Left ventricle myocardium inferior (tissue), 1 donor: ENCODE measurements around the gene ULK4. TPM values are rescaled to one million over a fixed set of nuclear protein-coding genes. Genes with fewer than 3 reads are reported as not detected.

Source experiments
- DNase-seq: peaks from one replicate; pipeline ENCODE4 v3.0.0-alpha.2; 2020
- H3K27ac ChIP-seq: fragments of 200-600 bp; replicated peaks from 2 replicates; pipeline ENCODE4 v1.8.0; 2021
- H3K27me3 ChIP-seq: fragments of 200-600 bp; 2 replicates; pipeline ENCODE4 v1.8.0; 2021; ENCODE audit warnings: low read depth
- H3K36me3 ChIP-seq: fragments of 200-600 bp; 2 replicates; pipeline ENCODE4 v1.8.0; 2021
- H3K4me1 ChIP-seq: fragments of 200-600 bp; 2 replicates; pipeline ENCODE4 v1.8.0; 2021
- H3K4me3 ChIP-seq: fragments of 200-600 bp; 2 replicates; pipeline ENCODE4 v1.8.0; 2021; ENCODE audit warnings: mild to moderate bottlenecking, moderate library complexity
- H3K9me3 ChIP-seq: fragments of 200-600 bp; replicated peaks from 2 replicates; pipeline ENCODE4 v1.8.0; 2021
- intact Hi-C: fragments of 100-400 bp; cut with micrococcal nuclease; formaldehyde crosslinking; loops from one replicate; pipeline ENCODE4 v1.11.0; 2022
- total RNA-seq: library from RNA; stranded (reverse); fragmentation: NEBNext Ultra II Directional; extraction: Animal tissue kit (Norgen Biotek cat#: 25700); gene quantifications from one replicate; pipeline ENCODE4 v1.2.1, GENCODE V29; 2021
- TF ChIP-seq, protein P1 (sequence below): fragments of 200-600 bp; IDR thresholded peaks from 2 replicates; pipeline ENCODE4 v1.8.0; 2021; ENCODE audit warnings: antibody characterized with exemption, mild to moderate bottlenecking, borderline replicate concordance
- donor health status: DM: no; HTN: yes; CAD: no; lungs with severe emphysema.

The ULK4 gene
- total RNA-seq, 1 donor from 2014 or later: 1.8 TPM

DNA sequence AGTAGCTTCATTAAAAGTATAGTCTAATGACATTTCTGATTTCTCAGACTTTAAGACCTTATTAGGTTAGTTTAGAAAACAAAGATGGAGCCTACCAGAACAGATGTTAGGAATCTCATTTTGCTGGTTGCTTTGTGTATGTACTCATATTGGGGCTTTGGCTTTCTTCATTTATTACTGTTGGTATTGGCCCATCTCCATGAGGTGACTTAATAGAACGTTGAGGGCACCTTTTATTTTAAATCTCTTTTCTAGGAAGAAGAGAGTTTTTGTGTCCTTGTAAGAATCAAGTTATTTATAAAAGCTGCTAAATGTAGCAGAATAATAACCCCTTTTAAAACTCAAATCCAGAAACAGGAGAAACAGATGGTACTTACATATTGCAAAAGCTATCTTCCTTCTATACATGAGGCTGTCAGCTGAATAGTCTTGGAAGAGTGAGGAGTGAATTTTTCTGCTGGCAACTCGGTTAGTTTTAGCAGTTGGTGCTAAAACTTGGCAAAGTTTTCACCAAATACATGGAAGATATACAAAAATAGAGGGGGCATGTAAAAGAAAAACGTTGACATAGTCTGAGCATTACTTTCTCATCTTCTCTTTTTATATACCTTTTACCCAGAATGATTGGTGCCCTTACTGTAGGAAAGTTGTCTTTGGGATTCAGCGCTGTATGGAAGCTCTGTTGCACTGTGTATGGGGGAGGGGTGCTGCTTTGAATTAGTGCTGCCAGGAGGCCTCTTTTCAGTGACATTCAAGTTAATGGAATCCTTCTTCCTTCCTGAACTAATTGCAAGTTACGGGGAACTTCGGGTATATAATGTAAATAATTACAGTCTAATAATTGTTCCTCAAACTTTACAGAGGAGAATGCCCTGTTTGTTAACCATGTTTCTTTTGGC is 726.8 kb downstream of the ULK4 start:
- H3K27ac ChIP-seq: no peak overlapping the region
- TF ChIP-seq, protein P1, sequence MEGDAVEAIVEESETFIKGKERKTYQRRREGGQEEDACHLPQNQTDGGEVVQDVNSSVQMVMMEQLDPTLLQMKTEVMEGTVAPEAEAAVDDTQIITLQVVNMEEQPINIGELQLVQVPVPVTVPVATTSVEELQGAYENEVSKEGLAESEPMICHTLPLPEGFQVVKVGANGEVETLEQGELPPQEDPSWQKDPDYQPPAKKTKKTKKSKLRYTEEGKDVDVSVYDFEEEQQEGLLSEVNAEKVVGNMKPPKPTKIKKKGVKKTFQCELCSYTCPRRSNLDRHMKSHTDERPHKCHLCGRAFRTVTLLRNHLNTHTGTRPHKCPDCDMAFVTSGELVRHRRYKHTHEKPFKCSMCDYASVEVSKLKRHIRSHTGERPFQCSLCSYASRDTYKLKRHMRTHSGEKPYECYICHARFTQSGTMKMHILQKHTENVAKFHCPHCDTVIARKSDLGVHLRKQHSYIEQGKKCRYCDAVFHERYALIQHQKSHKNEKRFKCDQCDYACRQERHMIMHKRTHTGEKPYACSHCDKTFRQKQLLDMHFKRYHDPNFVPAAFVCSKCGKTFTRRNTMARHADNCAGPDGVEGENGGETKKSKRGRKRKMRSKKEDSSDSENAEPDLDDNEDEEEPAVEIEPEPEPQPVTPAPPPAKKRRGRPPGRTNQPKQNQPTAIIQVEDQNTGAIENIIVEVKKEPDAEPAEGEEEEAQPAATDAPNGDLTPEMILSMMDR: no peak

DNA sequence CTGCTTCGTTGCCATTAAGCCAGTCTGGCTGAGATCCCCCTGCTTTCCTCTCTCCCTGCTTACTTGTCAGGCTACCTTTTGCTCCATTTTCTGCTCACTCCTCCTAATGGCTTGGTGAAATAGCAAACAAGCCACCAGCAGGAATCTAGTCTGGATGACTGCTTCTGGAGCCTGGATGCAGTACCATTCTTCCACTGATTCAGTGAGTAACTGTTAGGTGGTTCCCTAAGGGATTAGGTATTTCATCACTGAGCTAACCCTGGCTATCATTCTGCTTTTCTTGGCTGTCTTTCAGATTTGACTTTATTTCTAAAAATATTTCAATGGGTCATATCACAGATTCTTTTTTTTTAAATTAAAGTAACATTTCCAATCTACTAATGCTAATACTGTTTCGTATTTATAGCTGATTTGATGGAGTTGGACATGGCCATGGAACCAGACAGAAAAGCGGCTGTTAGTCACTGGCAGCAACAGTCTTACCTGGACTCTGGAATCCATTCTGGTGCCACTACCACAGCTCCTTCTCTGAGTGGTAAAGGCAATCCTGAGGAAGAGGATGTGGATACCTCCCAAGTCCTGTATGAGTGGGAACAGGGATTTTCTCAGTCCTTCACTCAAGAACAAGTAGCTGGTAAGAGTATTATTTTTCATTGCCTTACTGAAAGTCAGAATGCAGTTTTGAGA is 737.6 kb downstream of the ULK4 start:
- no peak for DNase-seq
- H3K27ac ChIP-seq: peak overlapping the region; percentile 43
- no peak overlapping the region for H3K4me3 ChIP-seq
- H3K27me3 ChIP-seq: no peaks in the 10 kb centered on the region
- peaks cover 79% of the 10 kb centered on the region for H3K4me1 ChIP-seq
- H3K36me3 ChIP-seq: peaks cover 49% of the 10 kb centered on the region
- intact Hi-C loops: no loop called here
- no peaks in the 10 kb centered on the region for H3K9me3 ChIP-seq
- TF ChIP-seq, protein P1: peak; percentile 38

More for the DNA sequence above, 726.8 kb downstream of the ULK4 start:
- no peak overlapping the region for H3K4me3 ChIP-seq
- intact Hi-C loops: no loop called here
- DNase-seq: no peak
- H3K36me3 ChIP-seq: peaks cover 93% of the 10 kb centered on the region
- no peaks in the 10 kb centered on the region for H3K9me3 ChIP-seq
- no peaks in the 10 kb centered on the region for H3K27me3 ChIP-seq
- H3K4me1 ChIP-seq: peaks cover 30% of the 10 kb centered on the region

DNA sequence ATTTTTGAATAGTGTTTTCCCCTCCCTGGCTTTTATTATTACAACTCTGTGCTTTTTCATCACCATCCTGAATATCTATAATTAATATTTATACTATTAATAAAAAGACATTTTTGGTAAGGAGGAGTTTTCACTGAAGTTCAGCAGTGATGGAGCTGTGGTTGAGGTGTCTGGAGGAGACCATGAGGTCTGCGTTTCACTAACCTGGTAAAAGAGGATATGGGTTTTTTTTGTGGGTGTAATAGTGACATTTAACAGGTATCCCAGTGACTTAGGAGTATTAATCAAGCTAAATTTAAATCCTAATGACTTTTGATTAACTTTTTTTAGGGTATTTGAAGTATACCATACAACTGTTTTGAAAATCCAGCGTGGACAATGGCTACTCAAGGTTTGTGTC is 738.2 kb downstream of the ULK4 start:
- Histone ChIP-seq H3K36me3 (peaks cover 43% of the 10 kb centered on the region), H3K27ac (peak overlapping the region; percentile 43), H3K9me3 (no peaks in the 10 kb centered on the region), H3K4me3 (no peak overlapping the region), H3K27me3 (no peaks in the 10 kb centered on the region), H3K4me1 (peaks cover 79% of the 10 kb centered on the region)
- no peak for DNase-seq
- TF ChIP-seq, protein P1: no peak
- intact Hi-C loops: no loop called here

DNA sequence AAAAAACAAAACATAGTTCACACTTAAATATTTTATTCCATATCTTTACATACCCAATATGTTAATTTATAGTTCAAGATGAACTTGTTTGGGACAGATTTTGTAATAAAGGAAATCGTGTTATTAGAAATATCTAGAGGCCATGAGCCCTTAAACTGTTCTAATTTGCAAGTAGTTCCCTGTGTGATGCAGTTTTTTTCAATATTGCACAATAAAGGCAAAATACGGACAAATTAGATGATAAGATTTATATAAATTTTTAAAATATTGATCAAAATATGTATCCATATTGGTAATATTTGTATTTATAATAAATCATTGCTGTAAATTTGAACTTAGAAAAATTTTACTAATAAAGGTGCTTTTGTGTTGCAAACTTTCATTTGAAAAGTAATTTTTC is 738.8 kb downstream of the ULK4 start:
- peaks cover 79% of the 10 kb centered on the region for H3K4me1 ChIP-seq

DNA sequence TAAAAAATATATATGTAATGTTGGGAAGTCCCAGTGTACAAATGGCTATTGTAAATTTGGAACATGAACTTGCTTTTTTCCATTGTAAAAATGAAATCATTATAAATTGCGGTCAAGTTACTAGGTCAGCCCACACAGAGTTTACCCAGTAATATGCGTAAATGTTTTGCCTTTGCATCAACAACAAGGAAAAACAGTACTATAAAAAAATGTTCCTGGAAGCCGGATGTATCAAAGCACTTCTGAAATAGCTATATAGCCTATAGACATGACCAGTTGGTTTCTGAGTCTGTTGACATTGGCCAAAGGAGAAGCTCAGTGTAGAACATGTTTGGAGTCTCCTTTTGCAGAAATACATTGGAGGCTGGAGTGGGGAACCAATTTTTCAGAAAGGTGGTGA is 739.4 kb downstream of the ULK4 start:
- intact Hi-C loops: no loop called here
- TF ChIP-seq, protein P1: no peak
- Histone ChIP-seq H3K36me3 (peaks cover 31% of the 10 kb centered on the region), H3K9me3 (no peaks in the 10 kb centered on the region), H3K27me3 (no peaks in the 10 kb centered on the region), H3K4me3 (no peak overlapping the region), H3K27ac (peak overlapping the region; percentile 7), H3K4me1 (peaks cover 84% of the 10 kb centered on the region)
- no peak for DNase-seq

More for the DNA sequence above, 738.8 kb downstream of the ULK4 start:
- no peaks in the 10 kb centered on the region for H3K27me3 ChIP-seq
- H3K27ac ChIP-seq: no peak overlapping the region
- H3K4me3 ChIP-seq: no peak overlapping the region
- no peaks in the 10 kb centered on the region for H3K9me3 ChIP-seq
- TF ChIP-seq, protein P1: no peak
- H3K36me3 ChIP-seq: peaks cover 37% of the 10 kb centered on the region
- no peak for DNase-seq
- intact Hi-C loops: no loop called here
